Ramos (cell line): ENCODE results near the gene SMYD2.

Experiments used
- in situ Hi-C: fragments of 300-500 bp; cut with MboI; formaldehyde crosslinking; loops from one replicate; pipeline ENCODE4 v1.14.3; 2022; ENCODE audit warnings: low sequenced_read_pairs; ENCODE audit not compliant: unreplicated experiment

Gene SMYD2

GRCh38 chr1:214281021-214281719 lies at the start of gene SMYD2:
Gene SMYD2, plus strand, starts transcription at chr1:214281159. Its CDS starts 96 bp downstream, at chr1:214281255.
- in situ Hi-C loops: no loop called here

- in situ Hi-C loops: no loop called here
These were observed 46.9 kb upstream of the SMYD2 start for GRCh38 chr1:214233856-214234634.

GRCh38 chr1:214234635-214235025 lies 46.3 kb upstream of the SMYD2 start:
- in situ Hi-C loops: no loop called here

- in situ Hi-C loops: no loop called here
These were observed 44.5 kb upstream of the SMYD2 start for GRCh38 chr1:214236477-214236876.

- in situ Hi-C loops: no loop called here
These were observed 39.9 kb upstream of the SMYD2 start for GRCh38 chr1:214241060-214241459.

- in situ Hi-C loops: no loop called here
These were observed 36.7 kb upstream of the SMYD2 start for GRCh38 chr1:214244252-214244651.

- in situ Hi-C loops: no loop called here
These were observed 36.1 kb upstream of the SMYD2 start for GRCh38 chr1:214244841-214245240.

- in situ Hi-C loops: no loop called here
These were observed 33.4 kb upstream of the SMYD2 start for GRCh38 chr1:214247501-214248041.

GRCh38 chr1:214248311-214249085 lies 32.5 kb upstream of the SMYD2 start:
- in situ Hi-C loops: no loop called here

- in situ Hi-C loops: no loop called here
These were observed 31.3 kb upstream of the SMYD2 start for GRCh38 chr1:214249651-214250050.

- in situ Hi-C loops: no loop called here
These were observed 29.6 kb upstream of the SMYD2 start for GRCh38 chr1:214251354-214251753.

GRCh38 chr1:214255509-214255908 lies 25.4 kb upstream of the SMYD2 start:
- in situ Hi-C loops: no loop called here

- in situ Hi-C loops: no loop called here
These were observed 21.5 kb upstream of the SMYD2 start for GRCh38 chr1:214259353-214259977.

- in situ Hi-C loops: no loop called here
These were observed 20.3 kb upstream of the SMYD2 start for GRCh38 chr1:214260561-214261205.

- in situ Hi-C loops: no loop called here
These were observed 19.5 kb upstream of the SMYD2 start for GRCh38 chr1:214261206-214262123.

- in situ Hi-C loops: no loop called here
These were observed 16.8 kb upstream of the SMYD2 start for GRCh38 chr1:214264196-214264595.

GRCh38 chr1:214264976-214265375 lies 16.0 kb upstream of the SMYD2 start:
- in situ Hi-C loops: loop anchor here (5.0 kb wide), 1 partner anchor 62 kb away; no protein-coding TSS in a partner anchor

- in situ Hi-C loops: no loop called here
These were observed 10.8 kb upstream of the SMYD2 start for GRCh38 chr1:214270097-214270650.
